ENCODE results near the gene DDX4. TPM values are rescaled to one million over a fixed set of nuclear protein-coding genes. Genes with fewer than 3 reads are reported as not detected.
"Not testable (repeated sequence)": the region's sequence is repeated elsewhere in the genome, so short reads cannot be mapped to it uniquely, and the experiment has no call there.

The DDX4 gene
- total RNA-seq, 1 donor from 2014 or later: not detected

DNA sequence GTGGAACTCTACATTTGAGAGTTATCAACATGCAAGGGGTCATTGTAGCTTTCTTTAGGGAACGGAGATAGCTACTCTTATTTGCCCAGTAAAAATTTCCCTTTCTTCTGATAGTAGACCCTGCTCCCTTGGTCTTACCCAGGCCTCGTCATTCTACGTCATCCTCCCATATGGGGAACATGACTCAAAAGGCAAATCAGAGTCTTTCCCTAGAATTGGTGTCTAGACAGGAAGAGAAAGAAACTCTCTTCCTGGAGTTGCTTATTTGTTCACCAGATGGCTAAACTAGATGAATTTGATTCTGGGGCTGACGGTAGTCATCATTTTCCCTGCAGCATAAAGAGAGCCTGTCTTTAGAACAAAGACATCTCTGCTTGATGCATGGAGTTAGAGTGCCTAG, 13.6 kb upstream of the DDX4 start:
- no peak for DNase-seq (ENCODE audit: low read depth)

DNA sequence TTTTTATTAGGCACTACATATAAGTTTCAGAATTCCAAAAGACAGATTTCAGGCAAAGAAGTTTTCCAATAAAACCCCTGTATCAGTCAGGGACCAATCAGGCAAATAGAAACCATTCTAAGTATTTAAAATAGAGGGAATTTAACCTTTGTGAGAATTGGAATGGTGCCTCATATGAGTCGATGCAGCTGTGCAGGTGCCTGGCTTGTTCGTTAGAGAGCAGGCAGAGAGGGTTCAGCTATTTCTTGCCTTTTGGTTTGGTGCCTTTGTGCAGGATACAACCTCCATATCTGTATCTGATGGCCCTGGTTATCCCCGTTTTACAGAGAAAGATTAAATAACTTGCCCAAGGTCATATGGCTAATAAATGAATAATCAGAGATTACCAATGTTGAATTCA, 6.0 kb upstream of the DDX4 start:
- no peak for DNase-seq (ENCODE audit: low read depth)

DNA sequence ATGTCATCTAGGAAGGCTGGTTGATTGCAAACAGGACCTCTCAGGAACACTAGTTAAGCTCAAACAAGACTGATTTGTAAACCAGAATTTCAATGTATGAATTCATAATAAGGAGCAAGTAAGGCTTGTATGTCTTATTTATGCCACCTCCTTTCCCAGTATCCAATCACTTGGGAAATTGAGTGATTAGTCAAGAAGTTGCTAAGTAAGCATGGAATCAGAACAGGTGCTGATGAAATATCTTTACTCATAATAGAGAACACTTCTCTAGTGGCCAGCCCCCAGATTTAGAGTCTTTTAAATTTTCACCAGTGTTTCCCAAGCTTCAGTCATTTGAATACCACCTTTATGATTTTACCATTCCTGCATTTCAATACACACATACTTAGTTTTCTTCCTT, 5.3 kb upstream of the DDX4 start:
- DNase-seq (ENCODE audit: low read depth): no peak

DNA sequence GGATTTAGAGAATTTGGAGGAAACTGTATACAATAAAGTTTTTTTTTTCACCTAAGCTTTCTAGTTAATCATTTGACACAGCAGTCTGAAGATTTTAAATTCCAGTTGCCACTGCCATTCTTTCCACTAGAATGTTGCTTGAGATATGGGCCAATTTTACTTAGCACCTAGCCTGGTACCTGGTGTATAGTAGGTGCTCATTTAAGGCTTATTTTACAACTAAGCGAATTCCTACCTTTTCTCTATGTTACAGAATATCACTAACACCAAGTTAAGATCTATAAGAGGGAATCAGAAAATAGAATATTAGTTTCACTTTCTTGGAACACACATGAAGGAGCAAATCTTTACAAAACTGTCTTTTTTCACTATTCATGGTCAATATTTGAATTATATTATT, 3.2 kb upstream of the DDX4 start:
- no peak for DNase-seq (ENCODE audit: low read depth)

DNA sequence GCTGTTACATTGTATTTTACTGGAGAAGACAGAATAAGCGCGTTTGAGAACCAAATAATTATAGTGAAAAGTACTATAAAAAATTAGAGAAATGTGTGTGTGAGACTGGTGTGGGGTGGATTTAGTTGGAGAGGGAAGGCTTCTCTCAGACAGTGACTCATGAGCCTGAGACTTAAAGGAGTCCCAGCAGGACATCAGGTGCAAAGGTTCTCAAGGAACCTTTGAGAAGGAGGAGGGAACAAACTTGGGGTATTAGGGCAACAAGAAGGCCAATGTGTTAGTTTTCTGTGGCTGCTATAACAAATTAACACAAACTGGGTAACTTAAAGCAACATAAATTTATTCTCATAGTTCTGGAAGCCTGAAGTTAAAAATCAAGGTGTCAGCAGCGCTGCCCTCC, 4.9 kb downstream of the DDX4 start:
- peak; percentile 7 for DNase-seq (ENCODE audit: low read depth)

DNA sequence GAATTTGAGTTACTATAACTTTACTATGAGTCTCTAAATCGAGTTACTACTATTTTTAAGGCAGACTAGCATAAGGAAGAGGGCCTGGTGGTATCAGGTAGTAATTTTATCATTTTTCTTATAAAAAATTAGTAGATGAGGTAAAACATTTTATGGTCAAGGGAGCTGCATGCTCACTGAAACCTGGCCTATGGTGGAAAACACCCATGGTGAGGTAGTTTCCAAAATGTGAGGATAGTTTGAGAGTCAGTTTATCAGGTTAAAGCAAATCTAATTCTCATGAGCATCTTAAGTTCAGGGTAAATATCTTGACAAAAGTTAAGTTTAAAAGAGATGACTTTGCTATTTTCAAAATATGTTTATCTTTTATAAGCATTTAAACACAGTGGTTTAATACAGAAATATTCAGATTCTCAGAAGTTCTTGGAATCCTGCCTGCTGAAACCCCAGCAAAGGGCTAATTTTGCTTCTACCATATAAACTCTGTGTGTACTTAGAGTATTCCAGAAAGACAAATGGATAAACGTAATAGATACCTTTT, 10.0 kb downstream of the DDX4 start:
- no peak for DNase-seq (ENCODE audit: low read depth)

DNA sequence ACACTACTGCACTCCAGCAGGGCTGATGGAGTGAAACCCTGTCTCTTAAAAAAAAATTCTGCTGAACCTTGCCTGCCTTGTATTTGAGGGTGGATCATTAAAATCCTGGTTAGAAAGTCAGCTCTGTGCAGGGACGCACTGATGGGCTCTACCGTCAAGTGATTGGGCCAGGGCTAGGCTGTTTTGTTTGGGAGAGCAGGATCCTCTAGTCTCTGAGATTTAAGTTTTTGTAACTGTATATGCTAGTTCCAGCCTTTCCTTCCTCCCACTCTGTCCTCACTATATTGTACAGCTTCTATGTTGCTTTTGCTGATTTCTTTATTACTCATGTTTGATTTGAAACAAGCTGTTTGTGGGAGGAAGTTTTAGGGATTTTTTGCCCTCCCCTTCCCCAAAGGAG, 11.5 kb downstream of the DDX4 start:
- no peak for DNase-seq (ENCODE audit: low read depth)

DNA sequence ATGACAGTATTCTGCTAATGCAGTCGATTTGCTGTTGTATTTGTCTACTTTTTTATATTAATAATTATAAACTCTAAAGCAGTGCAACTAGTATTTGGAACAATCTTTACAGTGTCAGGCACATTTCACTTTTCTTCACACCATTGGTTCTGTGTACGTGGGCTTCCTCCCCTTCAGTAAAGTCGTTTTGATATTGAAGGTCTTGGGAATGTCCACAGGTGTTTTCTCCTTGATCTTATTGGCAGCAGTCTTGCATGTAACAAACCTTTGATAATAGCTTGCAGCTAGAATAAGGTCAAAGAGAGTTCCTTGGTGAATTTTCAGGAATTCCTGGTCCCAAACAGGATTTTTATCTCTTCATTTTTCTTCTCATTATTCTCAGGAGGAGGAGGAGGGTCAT, 12.2 kb downstream of the DDX4 start:
- DNase-seq (ENCODE audit: low read depth): no peak

DNA sequence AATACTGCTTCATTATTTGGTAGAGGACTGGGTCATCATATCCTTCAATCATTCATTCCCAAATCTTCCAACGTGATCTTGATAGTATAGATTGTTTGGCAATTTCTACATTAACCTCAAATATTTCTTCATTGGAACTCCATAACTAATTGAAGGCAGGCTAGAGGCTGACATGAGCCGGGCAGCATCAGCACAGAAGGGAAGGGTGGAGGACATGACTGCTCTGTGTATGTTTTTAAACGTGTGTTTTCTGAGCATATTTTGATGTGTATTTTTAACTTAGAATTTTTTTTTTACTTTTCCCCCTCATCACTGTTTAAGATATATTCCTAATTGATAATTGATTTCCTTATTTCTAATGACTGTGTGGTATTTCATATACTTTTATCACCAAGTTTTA, 12.6 kb downstream of the DDX4 start:
- DNase-seq (ENCODE audit: low read depth): no peak

DNA sequence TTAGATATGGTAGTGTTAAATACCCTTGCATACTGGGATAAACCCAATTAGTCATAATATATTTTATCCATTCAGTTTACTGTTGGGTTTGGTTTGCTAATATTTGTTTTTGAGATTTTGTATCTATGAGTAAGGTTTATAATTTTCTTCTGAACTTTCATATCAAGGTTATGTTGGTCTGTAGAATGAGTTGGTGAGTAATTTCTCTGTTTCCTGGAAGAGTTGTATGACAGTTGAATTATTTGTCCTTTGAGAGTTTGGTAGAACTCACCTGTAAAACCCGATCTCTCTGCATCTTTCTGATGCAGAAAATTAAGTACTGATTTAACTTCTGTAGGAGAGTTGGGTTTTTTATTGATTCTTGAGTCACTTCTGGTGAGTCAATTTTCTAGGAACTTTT, 20.4 kb downstream of the DDX4 start:
- no peak for DNase-seq (ENCODE audit: low read depth)

DNA sequence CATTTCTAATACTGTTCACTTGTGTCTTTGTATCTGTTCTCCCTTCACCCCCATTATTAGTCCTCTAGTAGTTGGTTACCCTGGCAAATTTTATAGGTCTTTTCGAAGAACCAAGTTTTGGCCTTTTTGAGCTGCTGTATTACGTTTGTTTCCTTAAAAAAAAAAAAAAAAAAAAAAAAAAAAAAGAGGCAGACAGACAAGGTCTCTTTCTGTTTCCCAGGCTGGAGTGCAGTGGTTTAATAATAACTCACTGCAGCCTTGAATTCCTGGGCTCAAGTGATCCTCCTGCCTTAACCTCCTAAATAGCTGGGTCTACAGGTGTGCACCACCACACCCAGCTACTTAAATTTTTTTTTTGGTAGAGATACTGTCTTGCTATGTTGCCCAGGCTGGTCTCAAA, 20.9 kb downstream of the DDX4 start:
- no peak for DNase-seq (ENCODE audit: low read depth)

DNA sequence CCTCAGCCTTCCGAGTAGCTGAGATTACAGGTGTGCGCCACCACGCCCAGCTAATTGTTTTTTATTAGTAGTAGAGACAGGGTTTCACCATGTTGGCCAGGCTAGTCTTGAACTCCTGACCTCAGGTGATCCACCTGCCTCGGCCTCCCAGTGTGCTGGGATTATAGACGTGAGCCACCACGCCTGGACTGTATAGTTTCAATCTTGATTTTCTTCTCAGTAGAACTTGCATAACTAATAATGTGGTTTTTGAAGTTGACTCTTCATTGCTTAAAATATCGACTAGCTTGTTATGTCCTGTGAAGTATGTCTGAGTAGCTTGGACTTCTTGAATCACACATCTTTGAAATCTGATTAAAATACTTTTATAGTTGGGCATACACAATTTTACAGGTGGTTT, 23.9 kb downstream of the DDX4 start:
- DNase-seq (ENCODE audit: low read depth): not testable (repeated sequence)

DNA sequence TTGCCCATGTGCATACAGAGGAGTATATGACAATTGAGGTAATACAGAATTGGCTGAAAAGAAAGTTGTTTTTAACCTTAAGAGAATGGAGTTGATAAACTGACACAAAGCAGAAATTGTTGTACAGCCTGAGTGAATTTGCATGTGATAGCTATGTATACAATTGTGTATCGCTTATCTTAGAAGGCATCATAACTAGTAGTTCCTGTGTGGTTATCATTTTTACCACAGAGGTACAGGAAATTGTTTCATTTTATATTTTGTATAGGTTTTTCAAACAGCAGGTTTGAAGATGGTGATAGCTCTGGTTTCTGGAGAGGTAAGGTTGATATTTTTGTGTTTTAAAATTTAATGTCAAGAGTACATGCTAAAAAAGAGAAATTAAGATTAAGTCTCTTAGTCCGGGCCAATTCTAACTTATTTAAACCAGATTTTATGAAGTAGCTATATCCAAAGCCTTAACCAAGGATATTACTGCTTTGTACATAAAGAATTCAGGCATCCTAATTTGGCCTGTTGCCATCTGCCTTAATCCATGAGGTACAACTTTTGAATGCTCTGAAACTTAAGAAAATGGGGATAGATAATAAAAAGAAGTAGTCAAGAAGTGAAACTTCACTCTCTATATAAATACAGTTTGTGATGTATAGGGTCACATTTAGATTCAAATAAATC, 26.0 kb downstream of the DDX4 start:
- no peak for DNase-seq (ENCODE audit: low read depth)

DNA sequence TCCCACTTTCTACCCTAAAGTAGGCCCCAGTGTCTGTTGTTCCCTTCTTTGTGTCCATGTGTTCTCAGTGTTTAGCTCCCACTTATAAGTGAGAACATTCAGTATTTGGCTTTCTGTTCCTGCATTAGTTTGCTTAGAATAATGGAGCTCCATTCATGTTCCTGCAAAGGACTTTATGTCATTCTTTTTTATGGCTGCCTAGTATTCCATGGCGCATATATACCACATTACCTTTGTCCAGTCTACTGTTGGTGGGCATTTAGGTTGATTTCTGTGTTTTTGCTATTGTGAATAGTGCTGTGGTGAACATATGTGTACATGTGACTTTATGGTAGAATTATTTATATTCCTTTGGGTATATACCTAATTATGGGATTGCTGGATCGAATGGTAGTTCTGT, 30.4 kb downstream of the DDX4 start:
- DNase-seq (ENCODE audit: low read depth): no peak

DNA sequence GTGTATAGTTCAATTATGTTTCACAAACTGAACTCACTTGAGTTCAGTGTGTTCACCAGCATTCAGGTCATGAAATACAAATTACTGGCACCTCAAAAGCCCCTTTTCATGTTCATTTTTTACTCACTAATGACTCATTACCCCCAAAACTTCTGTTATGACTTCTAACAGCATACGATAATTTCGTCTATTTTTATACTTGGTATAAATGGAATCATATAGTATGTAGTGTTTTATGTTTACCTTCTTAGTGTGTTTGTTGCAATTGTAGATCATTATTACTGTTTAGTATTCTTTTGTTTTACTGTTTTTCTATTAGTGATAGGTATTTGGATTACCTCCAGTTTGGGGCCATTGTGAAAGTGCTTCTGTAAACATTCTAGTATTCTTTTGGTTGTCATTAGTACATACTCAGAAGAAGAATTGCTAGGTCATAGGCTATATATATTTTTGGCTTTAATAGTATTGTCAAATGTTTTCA, 33.4 kb downstream of the DDX4 start:
- no peak for DNase-seq (ENCODE audit: low read depth)

DNA sequence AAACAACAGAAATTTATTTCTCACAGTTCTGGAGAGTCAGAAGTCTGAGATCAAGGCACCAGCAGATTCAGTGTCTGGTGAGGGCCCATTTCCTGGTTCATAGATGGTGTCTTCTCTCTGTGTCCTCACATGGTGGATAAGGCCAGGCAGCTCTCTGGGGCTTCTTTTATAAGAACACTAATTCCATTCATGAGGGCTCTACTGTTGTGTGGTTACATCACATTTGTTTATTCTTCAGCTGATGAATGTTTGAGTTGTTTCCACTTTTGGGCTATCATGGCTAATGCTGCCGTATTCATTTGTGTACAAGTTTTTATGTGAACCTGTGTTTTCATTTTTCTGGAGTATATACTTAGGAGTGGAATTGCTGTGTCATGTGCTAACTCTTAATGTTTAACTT, 35.2 kb downstream of the DDX4 start:
- no peak for DNase-seq (ENCODE audit: low read depth)

DNA sequence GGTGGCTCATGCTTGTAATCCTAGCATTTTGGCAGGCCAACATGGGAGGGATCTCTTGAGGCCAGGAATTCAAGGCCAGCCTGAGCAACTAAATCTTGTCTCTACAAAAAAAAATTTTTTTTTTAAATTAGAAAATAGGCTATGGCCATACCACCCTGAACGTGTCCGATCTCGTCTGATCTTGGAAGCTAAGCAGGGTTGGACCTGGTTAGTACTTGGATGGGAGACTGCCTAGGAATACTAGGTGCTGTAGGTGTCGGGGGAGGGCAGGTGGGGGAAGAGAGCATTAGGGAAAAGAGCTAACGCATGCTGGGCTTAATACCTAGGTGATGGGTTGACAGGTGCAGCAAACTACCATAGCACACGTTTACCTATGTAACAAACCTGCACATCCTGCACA, 39.5 kb downstream of the DDX4 start:
- no peak for DNase-seq (ENCODE audit: low read depth)

DNA sequence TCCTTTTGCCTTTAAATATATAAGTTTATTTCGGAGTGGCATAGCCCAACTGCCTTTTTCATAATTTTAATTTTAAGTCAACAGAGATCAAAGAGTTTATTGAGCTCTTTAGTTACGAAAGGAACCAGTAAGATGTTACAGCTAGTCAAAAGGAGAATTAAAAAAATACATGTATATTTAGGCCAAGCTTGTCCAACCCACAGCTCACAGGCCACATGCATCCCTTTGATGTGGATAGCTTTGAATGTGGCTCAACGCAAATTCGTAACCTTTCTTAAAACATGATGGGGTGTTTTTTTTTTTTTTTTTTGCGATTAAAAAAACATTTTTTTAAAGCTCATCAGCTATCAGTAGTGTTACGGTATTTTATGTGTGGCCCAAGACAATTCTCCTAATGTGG, 63.1 kb downstream of the DDX4 start:
- no peak for DNase-seq (ENCODE audit: low read depth)

DNA sequence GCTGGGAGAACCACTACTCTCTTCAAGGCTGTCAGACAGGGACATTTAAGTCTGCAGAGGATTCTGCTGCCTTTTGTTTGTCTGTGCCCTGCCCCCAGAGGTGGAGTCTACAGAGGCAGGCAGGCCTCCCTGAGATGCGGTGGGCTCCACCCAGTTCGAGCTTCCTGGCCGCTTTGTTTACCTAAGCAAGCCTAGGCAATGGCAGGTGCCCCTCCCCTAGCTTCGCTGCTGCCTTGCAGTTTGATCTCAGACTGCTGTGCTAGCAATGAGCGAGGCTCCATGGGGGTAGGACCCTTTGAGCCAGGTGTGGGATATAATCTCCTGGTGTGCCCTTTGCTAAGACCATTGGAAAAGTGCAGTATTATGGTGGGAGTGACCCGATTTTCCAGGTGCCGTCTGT, 71.0 kb downstream of the DDX4 start:
- not testable (repeated sequence) for DNase-seq (ENCODE audit: low read depth)

DNA sequence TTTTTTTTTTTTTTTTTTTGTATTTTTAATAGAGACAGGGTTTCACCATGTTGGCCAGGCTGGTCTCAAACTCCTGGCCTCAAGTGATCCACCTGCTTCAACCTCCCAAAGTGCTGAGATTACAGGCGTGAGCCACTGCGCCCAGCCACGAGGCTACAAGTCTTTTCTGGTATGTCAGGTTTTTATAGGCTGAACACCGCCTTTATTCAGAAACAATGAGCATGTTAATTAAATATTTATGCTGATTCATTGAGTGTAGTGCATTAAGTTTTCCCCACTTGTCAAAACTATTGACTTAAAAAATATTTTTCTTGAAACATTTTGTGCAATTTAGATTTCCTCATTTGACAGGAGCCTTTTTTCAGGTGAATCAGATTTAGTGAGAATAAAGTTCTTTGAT, 78.1 kb downstream of the DDX4 start:
- not testable (repeated sequence) for DNase-seq (ENCODE audit: low read depth)

DNA sequence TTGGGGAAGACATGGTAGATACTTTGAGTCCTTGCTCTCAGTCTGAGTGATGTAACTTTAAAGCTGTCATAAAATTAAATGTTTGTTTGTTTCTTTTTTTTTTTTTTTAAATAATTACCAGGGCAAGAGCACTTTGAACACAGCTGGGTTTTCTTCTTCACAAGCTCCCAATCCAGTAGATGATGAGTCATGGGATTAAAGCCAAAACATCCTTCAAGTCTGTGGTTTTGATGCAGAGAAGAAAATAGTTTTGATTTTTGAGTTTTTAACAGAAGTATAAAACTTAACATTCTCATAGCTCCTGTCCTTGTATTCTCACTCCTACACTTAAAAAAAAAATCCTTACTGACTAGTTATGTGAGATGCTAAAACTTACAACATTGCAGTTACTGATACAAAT, 78.5 kb downstream of the DDX4 start:
- peak; percentile 81 for DNase-seq (ENCODE audit: low read depth)

DNA sequence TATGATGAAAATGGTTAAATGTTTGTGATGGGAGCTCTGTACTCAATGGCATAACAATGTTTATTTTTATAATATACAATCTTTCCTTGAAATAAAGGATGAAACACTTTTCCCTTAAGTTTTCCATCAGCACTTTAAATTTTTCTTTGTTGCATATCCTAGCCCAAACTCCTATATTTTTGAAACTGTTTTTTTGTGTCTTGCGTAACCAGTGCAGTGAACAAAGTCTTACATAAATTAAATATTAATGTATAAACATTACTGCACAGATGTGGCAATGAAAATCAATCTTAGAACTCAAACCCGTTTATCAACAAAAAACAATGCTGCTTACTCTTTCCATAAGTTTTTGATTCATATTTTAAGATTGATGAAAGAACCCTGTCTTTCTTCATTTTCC, 79.2 kb downstream of the DDX4 start:
- no peak for DNase-seq (ENCODE audit: low read depth)

DNA sequence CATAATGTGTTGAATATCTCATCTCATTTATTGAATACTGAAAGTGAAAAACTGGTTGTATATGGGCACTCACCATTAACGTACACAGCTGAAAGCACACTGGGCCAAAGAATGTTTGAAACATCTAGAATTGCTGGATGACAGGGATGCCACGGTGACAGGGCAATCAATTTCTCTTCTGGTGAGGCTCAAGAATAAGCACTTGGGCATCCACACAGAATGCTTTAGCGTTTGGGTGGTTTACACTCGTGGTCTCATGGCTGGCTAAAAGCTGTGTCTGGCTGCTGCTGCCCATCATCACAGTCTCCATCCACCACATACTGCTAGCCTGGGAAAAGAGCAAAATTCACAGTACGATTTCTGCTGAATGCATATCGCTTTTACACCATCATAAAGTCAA, 82.6 kb downstream of the DDX4 start:
- DNase-seq (ENCODE audit: low read depth): no peak

Data from renal cortical epithelial cell (primary cell).